Esophagus squamous epithelium (tissue), 5 donors: Measurements from ENCODE around the gene MIER2. TPM values are rescaled to one million over a fixed set of nuclear protein-coding genes. Genes with fewer than 3 reads are reported as not detected.

ENCODE experiments used
- DNase-seq: peaks from one replicate; lab custom pipeline; 2025; lab: John Stamatoyannopoulos, UW
- H3K27ac ChIP-seq, 4 donors: fragments of 200-600 bp; sonication (generic); one replicate each; pipeline ENCODE4 v1.5.1; 2016 to 2019; ENCODE audit warnings: mild to moderate bottlenecking in 1 of 4
- H3K27me3 ChIP-seq, 4 donors: fragments of 200-600 bp; sonication (generic); 1 replicate in 3 of 4; 2 replicates in 1 of 4; pipeline versions ENCODE4 v1.5.1 to v1.6.0; 2017 to 2021; ENCODE audit warnings: antibody characterized with exemption in 1 of 4
- H3K36me3 ChIP-seq, 3 donors: fragments of 200-600 bp; sonication (generic); one replicate each; pipeline ENCODE4 v1.5.1; 2016 to 2019
- H3K4me1 ChIP-seq, 3 donors: fragments of 200-600 bp; sonication (generic); one replicate each; pipeline ENCODE4 v1.5.1; 2017 to 2019
- H3K4me3 ChIP-seq, 4 donors: fragments of 200-600 bp; sonication (generic); 1 replicate in 3 of 4; 2 replicates in 1 of 4; pipeline ENCODE4 v1.5.1; 2016 to 2019; ENCODE audit warnings: mild to moderate bottlenecking in 2 of 4, moderate library complexity in 1 of 4
- H3K9me3 ChIP-seq, 3 donors: fragments of 200-600 bp; sonication (generic); one replicate each; pipeline ENCODE4 v1.5.1; 2016 to 2019
- POLR2A ChIP-seq, 4 donors: fragments of 450-650 bp; IDR thresholded peaks; one replicate each; pipeline ENCODE4 v1.6.1; 2017; ENCODE audit warnings: antibody characterized with exemption in 4 of 4, mild to moderate bottlenecking in 4 of 4, moderate library complexity in 3 of 4
- WGBS, 2 donors: methylation state at CpG; one replicate each; pipeline ENCODE4 v1.1.5; 2018; 5-methylcytosine and 5-hydroxymethylcytosine counted together
- intact Hi-C: fragments of 100-400 bp; cut with DNase I; formaldehyde crosslinking; loops from one replicate; pipeline ENCODE4 v1.15.0; 2022
- total RNA-seq, 4 donors: library from RNA; depleted of rRNA; stranded (reverse); fragments of >200 nt; gene quantifications; one replicate each; pipeline ENCODE4 v1.1.0, GENCODE V29; 2016
- TF ChIP-seq, protein P1 (sequence below), 6 experiments: fragments of 450-650 bp in 4 of 6; fragments of 200-600 bp in 2 of 6; sonication (generic) in 2 of 6; IDR thresholded peaks; one replicate each; pipeline ENCODE4 v1.5.1; 2016 to 2019; ENCODE audit warnings: antibody characterized with exemption in 6 of 6, mild to moderate bottlenecking in 4 of 6, moderate library complexity in 4 of 6
- donor health status: DM: yes; HTN: yes; CAD: no.

Gene MIER2
- total RNA-seq, 4 donors from 2014 or later, result 11.7 to 31.5 (median 14.9) TPM

DNA sequence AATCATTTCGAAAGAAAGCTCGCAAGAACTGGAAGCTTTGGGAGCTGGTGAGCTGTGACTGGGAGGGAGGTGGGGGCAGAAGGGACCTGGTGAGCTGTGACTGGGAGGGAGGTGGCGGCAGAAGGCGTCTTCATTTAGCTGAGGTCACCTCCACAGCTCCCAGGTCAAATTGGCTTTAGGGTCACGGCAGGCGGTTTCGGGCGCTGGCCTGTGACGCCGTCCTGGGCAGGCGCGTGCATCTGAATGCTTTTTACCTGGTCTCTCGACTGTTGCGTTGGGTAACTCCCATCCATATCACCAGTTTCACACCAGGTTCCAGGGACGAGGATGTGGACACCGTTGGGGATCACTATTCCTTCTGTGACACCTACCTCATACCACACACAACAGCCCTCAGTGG is 35.2 kb upstream of the MIER2 start:
- intact Hi-C loops, result no loop called here
- H3K9me3 ChIP-seq, result no peaks in the 10 kb centered on the region
- DNase-seq, result no peak
- peaks cover 2 to 9% (median 3%) of the 10 kb centered on the region in 3 donors for H3K4me1 ChIP-seq
- no peak overlapping the region for H3K4me3 ChIP-seq
- no peak for TF ChIP-seq POLR2A (IDR thresholded peaks at IDR 0.05)
- TF ChIP-seq, protein P1, sequence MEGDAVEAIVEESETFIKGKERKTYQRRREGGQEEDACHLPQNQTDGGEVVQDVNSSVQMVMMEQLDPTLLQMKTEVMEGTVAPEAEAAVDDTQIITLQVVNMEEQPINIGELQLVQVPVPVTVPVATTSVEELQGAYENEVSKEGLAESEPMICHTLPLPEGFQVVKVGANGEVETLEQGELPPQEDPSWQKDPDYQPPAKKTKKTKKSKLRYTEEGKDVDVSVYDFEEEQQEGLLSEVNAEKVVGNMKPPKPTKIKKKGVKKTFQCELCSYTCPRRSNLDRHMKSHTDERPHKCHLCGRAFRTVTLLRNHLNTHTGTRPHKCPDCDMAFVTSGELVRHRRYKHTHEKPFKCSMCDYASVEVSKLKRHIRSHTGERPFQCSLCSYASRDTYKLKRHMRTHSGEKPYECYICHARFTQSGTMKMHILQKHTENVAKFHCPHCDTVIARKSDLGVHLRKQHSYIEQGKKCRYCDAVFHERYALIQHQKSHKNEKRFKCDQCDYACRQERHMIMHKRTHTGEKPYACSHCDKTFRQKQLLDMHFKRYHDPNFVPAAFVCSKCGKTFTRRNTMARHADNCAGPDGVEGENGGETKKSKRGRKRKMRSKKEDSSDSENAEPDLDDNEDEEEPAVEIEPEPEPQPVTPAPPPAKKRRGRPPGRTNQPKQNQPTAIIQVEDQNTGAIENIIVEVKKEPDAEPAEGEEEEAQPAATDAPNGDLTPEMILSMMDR (IDR thresholded peaks at IDR 0.05), result no peak
- no peaks in the 10 kb centered on the region for H3K36me3 ChIP-seq
- H3K27ac ChIP-seq, result no peak overlapping the region
- peaks cover 0 to 46% (median 0%) of the 10 kb centered on the region in 4 donors for H3K27me3 ChIP-seq
- 87 to 90% methylated on average over 5 to 15 of the region's 16 CpGs for WGBS, 2 donors

- intact Hi-C loops, result no loop called here
- no peak for TF ChIP-seq POLR2A (IDR thresholded peaks at IDR 0.05)
- TF ChIP-seq, protein P1 (IDR thresholded peaks at IDR 0.05), result no peak
- whole genome bisulfite sequencing, 2 donors, result 74 to 79% methylated on average over 4 to 6 of the region's 14 CpGs
- Histone ChIP-seq H3K36me3 (no peaks in the 10 kb centered on the region), H3K27ac (no peak overlapping the region), H3K4me3 (no peak overlapping the region), H3K9me3 (no peaks in the 10 kb centered on the region), H3K4me1 (peaks cover 8 to 20% (median 12%) of the 10 kb centered on the region in 3 donors), H3K27me3 (peaks cover 0 to 47% (median 0%) of the 10 kb centered on the region in 4 donors)
- DNase-seq, result no peak
These were observed 34.1 kb upstream of the MIER2 start for GRCh38 chr19:378706-379105.

- Histone ChIP-seq H3K27me3 (peaks cover 0 to 47% (median 0%) of the 10 kb centered on the region in 4 donors), H3K9me3 (no peaks in the 10 kb centered on the region), H3K4me1 (peaks cover 8 to 27% (median 12%) of the 10 kb centered on the region in 3 donors), H3K27ac (no peak overlapping the region), H3K36me3 (no peaks in the 10 kb centered on the region), H3K4me3 (no peak overlapping the region)
- intact Hi-C loops, result no loop called here
- WGBS, 2 donors, result 37 to 54% methylated on average over 14 to 17 of the region's 38 CpGs
- no peak for DNase-seq
- no peak for TF ChIP-seq POLR2A (IDR thresholded peaks at IDR 0.05)
- TF ChIP-seq, protein P1 (IDR thresholded peaks at IDR 0.05), result no peak
These were observed 33.4 kb upstream of the MIER2 start for GRCh38 chr19:377801-378581.

- no peaks in the 10 kb centered on the region for H3K9me3 ChIP-seq
- no peak overlapping the region for H3K4me3 ChIP-seq
- TF ChIP-seq, protein P1 (IDR thresholded peaks at IDR 0.05), result no peak
- no peak for TF ChIP-seq POLR2A (IDR thresholded peaks at IDR 0.05)
- peaks cover 8 to 42% (median 17%) of the 10 kb centered on the region in 3 donors for H3K4me1 ChIP-seq
- H3K27ac ChIP-seq, result no peak overlapping the region
- DNase-seq, result no peak
- H3K36me3 ChIP-seq, result no peaks in the 10 kb centered on the region
- intact Hi-C loops, result no loop called here
- 93 to 100% methylated on average over 2 to 3 of the region's 8 CpGs for WGBS, 2 donors
- H3K27me3 ChIP-seq, result peaks cover 0 to 57% (median 0%) of the 10 kb centered on the region in 4 donors
These were observed 31.5 kb upstream of the MIER2 start for GRCh38 chr19:376111-376470.

DNA sequence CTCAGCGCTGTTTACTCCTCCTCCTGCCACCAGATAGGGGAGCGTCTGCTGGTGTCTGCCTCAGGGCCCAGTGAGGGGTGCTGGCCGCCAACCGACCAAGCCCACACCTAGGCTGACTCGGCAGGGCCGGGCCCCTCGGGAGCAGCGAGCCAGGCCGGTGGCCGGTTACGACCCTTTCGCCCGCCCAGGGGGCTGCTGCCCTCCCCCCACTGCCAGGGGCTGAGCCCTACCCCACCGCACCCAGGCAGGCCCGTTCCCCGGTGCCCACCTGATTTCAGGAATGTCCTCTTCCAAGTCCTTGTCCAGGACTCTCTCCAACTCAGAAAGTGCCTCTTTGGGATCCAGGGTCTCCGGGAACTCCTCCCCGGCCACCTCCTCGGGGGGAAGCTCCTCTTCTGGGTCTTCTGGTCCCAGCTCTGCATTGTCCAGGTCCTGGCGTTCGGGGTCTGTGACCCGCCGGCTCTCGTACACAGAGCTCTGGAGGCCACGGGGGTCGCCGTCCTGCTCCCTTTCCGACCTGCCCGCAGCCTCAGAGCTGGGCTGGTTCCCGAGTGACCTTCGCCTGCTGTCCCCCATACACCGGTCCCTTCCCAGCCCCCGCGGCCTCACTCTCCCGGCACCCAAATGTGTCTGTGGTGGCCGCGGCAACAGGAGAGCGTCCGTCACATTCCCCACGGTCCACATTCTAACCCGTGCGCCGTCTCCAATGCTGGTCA is 31.0 kb upstream of the MIER2 start:
- H3K36me3 ChIP-seq, result no peaks in the 10 kb centered on the region
- intact Hi-C loops, result no loop called here
- H3K27me3 ChIP-seq, result peaks cover 0 to 62% (median 0%) of the 10 kb centered on the region in 4 donors
- 81 to 84% methylated on average over 10 to 28 of the region's 43 CpGs for WGBS, 2 donors
- no peaks in the 10 kb centered on the region for H3K9me3 ChIP-seq
- H3K27ac ChIP-seq, result no peak overlapping the region
- DNase-seq, result no peak
- TF ChIP-seq POLR2A (IDR thresholded peaks at IDR 0.05), result no peak
- TF ChIP-seq, protein P1 (IDR thresholded peaks at IDR 0.05), result no peak
- H3K4me3 ChIP-seq, result no peak overlapping the region
- peaks cover 8 to 42% (median 17%) of the 10 kb centered on the region in 3 donors for H3K4me1 ChIP-seq
